ENCODE data around the gene DNASE2.

DNASE2 gene

GRCh38 chr19:12843328-12843727, 37.9 kb downstream of the DNASE2 start:
- no peak for TF ChIP-seq SIN3A (IDR thresholded peaks at IDR 0.05; ENCODE audit: borderline replicate concordance, insufficient read depth, low read length)

- no peak for TF ChIP-seq REST (IDR thresholded peaks at IDR 0.05; ENCODE audit: insufficient read depth in 1 of 2, low read depth in 2 of 2, low read length in 2 of 2)
- TF ChIP-seq FOXP2 (optimal IDR thresholded peaks at IDR 0.05; ENCODE audit: borderline replicate concordance, extremely low read depth, extremely low read length, insufficient read depth), result no peak
- no peak for TF ChIP-seq SIN3A (IDR thresholded peaks at IDR 0.05; ENCODE audit: borderline replicate concordance, insufficient read depth, low read length)
- TF ChIP-seq TAF1 (IDR thresholded peaks at IDR 0.05; ENCODE audit: borderline replicate concordance, insufficient read depth, low read length), result no peak
- no peak for TF ChIP-seq POLR2AphosphoS5 (IDR thresholded peaks at IDR 0.05; ENCODE audit: low read depth, low read length)
These were observed 38.7 kb downstream of the DNASE2 start for GRCh38 chr19:12842511-12842910.

GRCh38 chr19:12841094-12841493, 40.2 kb downstream of the DNASE2 start:
- TF ChIP-seq FOXP2 (optimal IDR thresholded peaks at IDR 0.05; ENCODE audit: borderline replicate concordance, extremely low read depth, extremely low read length, insufficient read depth) (no peak), SIN3A (IDR thresholded peaks at IDR 0.05; ENCODE audit: borderline replicate concordance, insufficient read depth, low read length) (no peak), REST (IDR thresholded peaks at IDR 0.05; ENCODE audit: insufficient read depth in 1 of 2, low read depth in 2 of 2, low read length in 2 of 2) (no peak), POLR2AphosphoS5 (IDR thresholded peaks at IDR 0.05; ENCODE audit: low read depth, low read length) (no peak), TAF1 (IDR thresholded peaks at IDR 0.05; ENCODE audit: borderline replicate concordance, insufficient read depth, low read length) (no peak)

- TF ChIP-seq POLR2AphosphoS5 (IDR thresholded peaks at IDR 0.05; ENCODE audit: low read depth, low read length) (no peak), FOXP2 (optimal IDR thresholded peaks at IDR 0.05; ENCODE audit: borderline replicate concordance, extremely low read depth, extremely low read length, insufficient read depth) (no peak), TAF1 (IDR thresholded peaks at IDR 0.05; ENCODE audit: borderline replicate concordance, insufficient read depth, low read length) (no peak), SIN3A (IDR thresholded peaks at IDR 0.05; ENCODE audit: borderline replicate concordance, insufficient read depth, low read length) (no peak), REST (IDR thresholded peaks at IDR 0.05; ENCODE audit: insufficient read depth in 1 of 2, low read depth in 2 of 2, low read length in 2 of 2) (no peak)
These were observed 40.9 kb downstream of the DNASE2 start for GRCh38 chr19:12840091-12841079.

GRCh38 chr19:12838886-12839756, 42.1 kb downstream of the DNASE2 start:
- TF ChIP-seq FOXP2 (optimal IDR thresholded peaks at IDR 0.05; ENCODE audit: borderline replicate concordance, extremely low read depth, extremely low read length, insufficient read depth) (peak; percentile 15), TAF1 (IDR thresholded peaks at IDR 0.05; ENCODE audit: borderline replicate concordance, insufficient read depth, low read length) (no peak)

Measured in PFSK-1 (cell line).